Activated naive CD4-positive, alpha-beta T cell treated with anti-CD3 and anti-CD28 coated beads, Interleukin-2, amount 50 U/mL, for 72 hours (primary cell): Measurements from ENCODE around the gene EXOSC10. TPM values are rescaled to one million over a fixed set of nuclear protein-coding genes. Genes with fewer than 3 reads are reported as not detected.
"Not testable (repeated sequence)": the region's sequence is repeated elsewhere in the genome, so short reads cannot be mapped to it uniquely, and the experiment has no call there.

Experiments used
- ATAC-seq, 2 donors: fragments of 150-1000 bp; cut with Tn5 transposase; 2 replicates each; pipeline ENCODE4 v1.10.0; 2021; ENCODE audit warnings: mild to moderate bottlenecking in 2 of 2, moderate library complexity in 2 of 2
- DNase-seq, 2 donors: peaks; one replicate each; pipeline ENCODE4 v3.0.0; 2021 to 2022; ENCODE audit warnings: low spot score in 2 of 2
- H3K27ac Mint-ChIP-seq, 2 donors: one replicate each; pipeline ENCODE4 v1.8.0; 2022; ENCODE audit warnings: mild to moderate bottlenecking in 2 of 2, mixed read lengths in 2 of 2
- H3K36me3 Mint-ChIP-seq, 2 donors: one replicate each; pipeline ENCODE4 v1.8.0; 2022; ENCODE audit warnings: mixed read lengths in 2 of 2
- H3K9me3 Mint-ChIP-seq, 2 donors: one replicate each; pipeline ENCODE4 v1.8.0; 2022; ENCODE audit warnings: mixed read lengths in 2 of 2
- total RNA-seq, 2 donors: library from RNA; stranded (reverse); gene quantifications; one replicate each; pipeline ENCODE4 v1.2.3, GENCODE V29; 2022

The EXOSC10 gene
- total RNA-seq, 2 donors from 2014 or later = 81.1 to 83.3 TPM

DNA sequence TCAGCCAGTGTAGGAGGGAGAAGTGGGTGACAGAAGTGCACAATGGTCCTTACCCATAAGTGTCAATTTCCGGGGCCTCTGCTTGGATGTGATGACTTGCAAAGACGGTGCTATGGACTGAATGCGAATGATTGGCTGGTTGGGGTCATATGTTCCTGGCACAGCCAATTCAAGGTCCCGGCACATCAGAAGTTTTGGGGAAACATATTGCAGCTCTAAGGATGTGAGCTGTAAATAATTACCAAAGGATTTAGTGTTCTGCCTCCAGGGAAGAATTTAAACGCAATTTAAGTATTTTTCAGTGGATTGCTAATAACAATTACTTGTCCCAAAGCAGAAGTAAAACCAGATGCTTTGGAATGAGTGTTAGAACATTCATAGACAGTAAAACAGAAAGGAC is 26.9 kb upstream of the EXOSC10 start:
- no peaks in the 10 kb centered on the region for H3K9me3 Mint-ChIP-seq
- peak overlapping the region in 1 of 2 donors; percentile 17 for H3K27ac Mint-ChIP-seq
- no peak for ATAC-seq
- H3K36me3 Mint-ChIP-seq = peaks cover 0 to 39% of the 10 kb centered on the region in 2 donors
- DNase-seq = no peak

DNA sequence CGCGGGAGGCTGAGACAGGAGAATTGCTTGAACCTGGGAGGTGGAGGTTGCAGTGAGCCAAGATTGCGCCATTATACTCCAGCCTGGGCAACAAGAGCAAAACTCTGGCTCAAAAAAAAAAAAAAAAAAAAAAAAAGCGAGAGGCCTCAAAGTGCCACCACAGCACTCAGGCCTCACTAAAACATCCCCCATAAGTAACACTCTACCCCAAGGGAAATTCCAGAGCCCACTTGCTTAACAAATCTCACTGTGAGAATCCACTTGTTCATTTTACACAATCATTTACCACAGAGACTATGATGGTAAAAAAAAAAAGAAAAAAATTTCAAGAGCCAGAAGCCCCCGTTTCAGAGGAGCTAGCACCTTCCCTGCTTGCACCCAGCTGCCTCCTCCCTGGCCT is 26.3 kb upstream of the EXOSC10 start:
- H3K9me3 Mint-ChIP-seq = no peaks in the 10 kb centered on the region
- ATAC-seq (no peak), DNase-seq (no peak)
- H3K27ac Mint-ChIP-seq = peak overlapping the region in 1 of 2 donors; percentile 17
- peaks cover 0 to 37% of the 10 kb centered on the region in 2 donors for H3K36me3 Mint-ChIP-seq

DNA sequence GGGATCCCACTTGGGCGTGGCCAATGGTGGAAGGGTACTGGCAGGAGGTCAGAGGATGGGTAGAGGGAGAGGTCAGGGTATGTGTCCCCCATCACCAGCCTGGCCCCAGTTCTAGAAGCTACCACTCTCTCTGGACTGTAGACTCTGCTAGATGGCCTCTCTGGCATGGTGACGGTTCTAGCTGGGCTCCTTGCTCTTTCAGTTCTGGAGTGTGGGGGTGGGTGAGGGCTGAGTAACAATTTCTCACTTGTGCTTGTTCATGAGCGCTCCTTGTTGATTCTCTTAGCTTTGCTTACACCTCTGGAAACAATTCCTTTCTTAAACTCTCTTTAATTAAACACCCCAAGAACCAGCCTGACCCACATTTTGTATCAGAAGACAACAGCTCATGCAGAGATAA is 25.3 kb upstream of the EXOSC10 start:
- peak overlapping the region; percentile 39 to 52 for H3K27ac Mint-ChIP-seq
- ATAC-seq (no peak), DNase-seq (no peak)
- H3K36me3 Mint-ChIP-seq = peaks cover 0 to 30% of the 10 kb centered on the region in 2 donors
- H3K9me3 Mint-ChIP-seq = no peaks in the 10 kb centered on the region

DNA sequence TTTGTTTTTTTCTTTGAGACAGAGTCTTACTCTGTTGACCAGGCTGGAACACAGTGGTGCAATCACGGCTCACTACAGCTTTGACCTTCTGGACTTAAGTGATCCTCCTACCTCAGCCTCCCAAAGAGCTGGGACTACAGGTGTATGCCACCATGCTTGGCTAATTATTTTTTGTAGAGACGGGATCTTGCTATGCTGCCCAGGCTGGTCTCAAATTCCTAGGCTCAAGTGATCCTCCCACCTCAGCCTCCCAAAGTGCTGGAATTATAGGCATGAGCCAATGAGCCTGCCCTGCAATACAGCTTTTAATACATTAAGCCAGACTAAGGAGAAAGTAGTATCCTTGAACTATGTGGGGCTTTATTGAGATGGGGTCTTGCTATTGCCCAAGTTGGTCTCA is 16.6 kb upstream of the EXOSC10 start:
- no peak for ATAC-seq

DNA sequence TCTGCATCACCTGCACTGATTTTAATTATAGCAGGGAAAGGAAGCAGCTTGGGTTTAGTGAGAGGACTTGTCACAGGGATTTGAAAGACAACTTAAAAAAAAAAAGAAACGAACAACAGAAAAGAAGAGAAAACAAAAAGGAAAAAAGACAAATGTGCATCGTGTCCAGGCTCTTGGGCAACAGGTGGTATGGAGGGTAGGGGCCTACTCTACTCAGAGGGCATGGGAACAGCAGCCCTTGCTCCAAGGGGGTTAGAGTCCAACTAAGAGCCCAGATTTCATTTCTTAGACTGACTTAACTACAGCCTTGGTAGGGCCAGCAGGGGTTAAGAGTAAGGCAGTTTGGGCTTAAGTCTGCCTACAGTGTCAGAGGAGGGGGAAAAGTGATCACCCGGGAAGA is 15.3 kb upstream of the EXOSC10 start:
- peak overlapping the region; percentile 8 to 56 for H3K27ac Mint-ChIP-seq
- peaks cover 0 to 10% of the 10 kb centered on the region in 2 donors for H3K36me3 Mint-ChIP-seq
- no peak for ATAC-seq
- no peak for DNase-seq
- H3K9me3 Mint-ChIP-seq = no peaks in the 10 kb centered on the region

More for the DNA sequence above, 16.6 kb upstream of the EXOSC10 start:
- Mint-ChIP-seq H3K27ac (no peak overlapping the region), H3K9me3 (no peaks in the 10 kb centered on the region), H3K36me3 (peaks cover 0 to 10% of the 10 kb centered on the region in 2 donors)
- no peak for DNase-seq

DNA sequence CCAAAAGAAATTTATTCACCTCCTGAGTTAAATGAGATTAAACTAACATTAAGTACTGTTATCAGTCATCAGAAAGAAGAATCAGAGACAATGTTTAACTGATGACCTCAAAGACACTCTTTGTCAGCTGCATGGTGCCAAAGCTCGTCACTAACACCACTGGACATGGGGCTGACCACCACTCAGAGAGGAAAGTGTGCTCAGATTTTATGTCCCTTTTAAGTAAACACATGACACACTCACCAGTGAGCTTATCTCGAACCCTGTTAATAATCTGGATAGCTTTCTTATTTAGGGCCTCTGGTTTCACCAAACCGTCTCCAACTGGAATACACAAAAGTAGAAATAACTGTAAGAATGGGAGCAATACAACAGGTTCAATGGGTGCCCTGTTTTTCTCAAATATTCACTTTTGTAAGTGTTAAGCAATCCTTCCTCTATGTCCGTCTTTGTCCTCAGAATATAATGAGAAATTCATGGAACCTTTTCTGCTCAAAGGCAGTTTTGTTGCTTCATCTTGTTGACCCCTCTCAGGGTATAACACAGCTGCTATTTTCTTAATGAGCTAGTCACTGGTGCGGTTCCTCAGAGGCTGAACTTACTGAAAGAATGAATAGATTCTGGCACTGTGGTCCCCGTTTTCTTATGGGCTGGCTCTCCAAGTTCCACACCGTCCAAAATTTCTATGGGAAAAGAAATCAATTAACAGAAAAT is 9.5 kb upstream of the EXOSC10 start:
- H3K36me3 Mint-ChIP-seq = peaks cover 4% of the 10 kb centered on the region in 2 donors
- no peak for ATAC-seq
- no peaks in the 10 kb centered on the region for H3K9me3 Mint-ChIP-seq
- DNase-seq = no peak
- no peak overlapping the region for H3K27ac Mint-ChIP-seq

DNA sequence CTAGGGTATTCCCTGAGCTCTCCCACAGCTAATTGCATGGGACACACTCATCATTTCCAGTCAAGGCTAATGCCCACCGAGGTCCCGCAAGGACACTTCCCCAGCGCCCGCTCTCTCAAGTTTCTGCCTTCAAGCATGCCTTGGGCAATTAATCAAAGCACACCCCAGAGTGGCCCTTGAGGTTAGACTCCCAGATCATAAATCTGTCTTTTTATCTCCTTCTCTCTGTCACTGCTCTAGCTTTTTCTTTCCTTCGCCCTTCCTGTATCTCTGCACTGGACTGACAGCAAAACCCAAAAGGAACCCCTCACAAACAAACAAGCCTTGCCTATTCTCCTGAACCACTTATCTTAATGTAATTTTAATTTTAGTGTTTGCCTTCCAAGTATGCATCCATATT is 7.9 kb upstream of the EXOSC10 start:
- Mint-ChIP-seq H3K9me3 (no peaks in the 10 kb centered on the region), H3K36me3 (peaks cover 0 to 4% of the 10 kb centered on the region in 2 donors), H3K27ac (peak overlapping the region in 1 of 2 donors; percentile 3)
- ATAC-seq (no peak), DNase-seq (no peak)

DNA sequence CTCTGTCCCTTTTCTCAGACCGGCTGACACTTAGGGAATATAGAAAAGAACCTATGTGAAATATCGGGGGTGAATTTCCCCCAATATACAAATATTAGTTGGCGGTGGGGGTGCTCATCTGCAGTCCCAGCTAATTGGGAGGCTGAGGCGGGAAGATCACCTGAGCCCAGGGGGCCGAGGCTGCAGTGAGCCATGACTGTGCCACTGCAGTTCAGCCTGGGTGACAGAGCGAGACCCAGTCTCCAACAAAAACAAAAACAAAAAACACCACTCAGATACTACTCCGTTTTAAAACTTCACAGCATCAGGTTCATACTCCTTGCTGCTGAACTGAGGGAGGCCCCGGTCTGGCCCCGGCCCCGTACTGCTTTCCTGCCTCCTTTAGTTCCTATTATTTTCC is 5.9 kb upstream of the EXOSC10 start:
- H3K27ac Mint-ChIP-seq = peak overlapping the region in 1 of 2 donors; percentile 56
- ATAC-seq (no peak), DNase-seq (no peak)
- peaks cover 0 to 10% of the 10 kb centered on the region in 2 donors for H3K36me3 Mint-ChIP-seq
- H3K9me3 Mint-ChIP-seq = no peaks in the 10 kb centered on the region

DNA sequence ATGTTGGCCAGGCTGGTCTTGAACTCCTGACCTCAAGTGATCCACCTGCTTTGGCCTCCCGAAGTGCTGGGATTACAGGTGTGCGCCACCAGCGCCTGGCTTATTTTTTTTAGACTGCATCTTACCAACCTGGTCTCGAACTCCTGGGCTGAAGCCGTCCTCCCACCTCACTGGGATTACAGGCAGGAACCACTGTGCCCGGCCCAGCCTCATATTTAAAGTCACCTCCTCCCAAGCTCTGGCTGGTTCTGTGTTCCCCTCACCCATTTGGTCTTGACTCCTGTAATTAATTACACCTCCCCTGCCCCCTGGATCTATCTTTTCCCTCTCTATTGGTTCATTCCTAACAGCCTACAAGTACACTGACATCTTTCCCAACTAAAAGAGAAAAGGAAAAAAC is 1.7 kb upstream of the EXOSC10 start:
- H3K36me3 Mint-ChIP-seq = peaks cover 13 to 14% of the 10 kb centered on the region in 2 donors
- ATAC-seq (no peak), DNase-seq (no peak)
- H3K27ac Mint-ChIP-seq = peak overlapping the region; percentile 16 to 92
- H3K9me3 Mint-ChIP-seq = no peaks in the 10 kb centered on the region

DNA sequence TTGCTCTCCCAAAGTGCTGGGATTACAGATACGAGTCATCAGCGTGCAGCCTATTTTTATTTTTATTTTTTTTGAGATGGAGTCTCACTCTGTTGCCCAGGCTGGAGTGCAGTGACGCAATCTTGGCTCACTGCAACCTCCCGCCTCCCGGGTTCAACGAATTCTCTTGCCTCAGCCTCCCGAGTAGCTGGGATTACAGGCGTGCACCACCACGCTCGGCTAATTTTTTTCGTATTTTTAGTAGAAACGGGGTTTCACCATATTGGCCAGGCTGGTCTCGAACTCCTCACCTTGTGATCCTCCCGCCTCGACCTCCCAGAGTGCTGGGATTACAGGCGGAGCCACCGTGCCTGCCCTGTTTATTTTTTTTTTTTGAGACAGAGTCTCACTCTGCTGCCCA is 1.1 kb upstream of the EXOSC10 start:
- H3K36me3 Mint-ChIP-seq = peaks cover 14% of the 10 kb centered on the region in 2 donors
- H3K9me3 Mint-ChIP-seq, DNase-seq, ATAC-seq: not testable (repeated sequence)
- H3K27ac Mint-ChIP-seq = peak overlapping the region in 1 of 2 donors; percentile 16

DNA sequence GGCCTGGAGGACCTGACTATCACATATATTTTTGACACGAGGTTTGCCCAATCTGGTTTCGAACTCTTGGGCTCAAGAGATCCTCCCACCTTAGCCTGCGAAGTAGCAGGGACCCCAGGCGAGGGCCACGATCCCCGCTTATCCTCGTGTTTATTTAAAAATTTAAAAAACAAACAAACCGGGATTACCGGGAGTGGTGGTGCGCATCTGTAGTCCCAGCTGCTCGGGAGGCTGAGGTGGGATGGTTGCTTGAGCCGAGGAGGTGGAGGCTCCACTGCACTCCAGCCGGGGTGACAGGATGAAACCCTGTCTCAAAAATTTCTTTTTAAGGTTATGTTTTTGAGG is 452 bp upstream of the EXOSC10 start:
- no peak for ATAC-seq
- H3K36me3 Mint-ChIP-seq = peaks cover 14 to 20% of the 10 kb centered on the region in 2 donors
- H3K9me3 Mint-ChIP-seq = no peaks in the 10 kb centered on the region
- peak overlapping the region; percentile 86 to 94 for H3K27ac Mint-ChIP-seq
- no peak for DNase-seq

DNA sequence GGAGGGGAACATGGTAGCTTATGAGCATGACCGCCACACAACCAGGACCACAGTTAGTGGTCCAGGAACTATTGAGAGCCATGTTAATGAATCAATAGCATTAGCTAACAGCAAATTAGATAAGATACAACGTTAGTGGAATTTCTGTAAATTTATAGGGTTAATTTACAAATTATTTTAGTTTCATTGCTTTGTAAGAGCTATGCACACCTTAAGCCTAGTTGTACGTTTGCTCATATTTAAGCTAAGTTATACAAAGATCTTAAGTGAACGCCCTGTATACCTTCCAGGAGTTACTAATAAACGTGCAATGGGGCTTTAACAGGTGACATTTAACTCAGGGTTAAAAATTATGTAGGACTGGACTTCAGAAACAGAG is 749 bp downstream of the EXOSC10 start:
- peak overlapping the region; percentile 86 to 96 for H3K27ac Mint-ChIP-seq
- DNase-seq (no peak), ATAC-seq (no peak)
- peaks cover 14 to 20% of the 10 kb centered on the region in 2 donors for H3K36me3 Mint-ChIP-seq
- no peaks in the 10 kb centered on the region for H3K9me3 Mint-ChIP-seq

DNA sequence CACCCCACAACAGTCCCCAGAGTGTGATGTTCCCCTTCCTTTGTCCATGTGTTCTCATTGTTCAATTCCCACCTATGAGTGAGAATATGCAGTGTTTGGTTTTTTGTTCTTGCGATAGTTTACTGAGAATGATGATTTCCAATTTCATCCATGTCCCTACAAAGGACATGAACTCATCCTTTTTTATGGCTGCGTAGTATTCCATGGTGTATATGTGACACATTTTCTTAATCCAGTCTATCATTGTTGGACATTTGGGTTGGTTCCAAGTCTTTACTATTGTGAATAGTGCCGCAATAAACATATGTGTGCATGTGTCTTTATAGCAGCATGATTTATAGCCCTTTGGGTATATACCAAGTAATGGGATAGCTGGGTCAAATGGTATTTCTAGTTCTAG is 15.9 kb downstream of the EXOSC10 start:
- H3K36me3 Mint-ChIP-seq = peaks cover 16 to 22% of the 10 kb centered on the region in 2 donors
- not testable (repeated sequence) for DNase-seq, H3K9me3 Mint-ChIP-seq, ATAC-seq, H3K27ac Mint-ChIP-seq

DNA sequence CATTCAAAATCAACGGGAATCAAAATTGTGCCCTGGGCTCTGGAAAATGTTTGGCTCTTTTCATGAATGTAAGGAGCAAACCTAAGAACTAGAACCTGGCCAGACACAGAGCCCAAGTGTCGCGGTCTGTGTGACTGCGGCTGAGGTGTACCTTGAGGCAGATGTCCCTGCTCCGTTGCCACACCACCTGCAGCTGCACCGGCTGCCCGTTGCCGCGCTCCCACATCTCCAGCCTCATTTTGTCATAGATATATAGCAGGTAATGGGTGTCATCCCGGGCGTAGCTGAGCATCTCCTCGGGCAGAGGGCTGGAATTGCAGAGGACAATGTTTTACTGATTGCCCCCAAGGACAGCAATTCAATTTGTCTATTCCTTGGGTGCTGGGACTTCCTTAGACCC is 18.7 kb downstream of the EXOSC10 start:
- no peak overlapping the region for H3K27ac Mint-ChIP-seq
- peaks cover under 1 to 17% of the 10 kb centered on the region in 2 donors for H3K36me3 Mint-ChIP-seq

DNA sequence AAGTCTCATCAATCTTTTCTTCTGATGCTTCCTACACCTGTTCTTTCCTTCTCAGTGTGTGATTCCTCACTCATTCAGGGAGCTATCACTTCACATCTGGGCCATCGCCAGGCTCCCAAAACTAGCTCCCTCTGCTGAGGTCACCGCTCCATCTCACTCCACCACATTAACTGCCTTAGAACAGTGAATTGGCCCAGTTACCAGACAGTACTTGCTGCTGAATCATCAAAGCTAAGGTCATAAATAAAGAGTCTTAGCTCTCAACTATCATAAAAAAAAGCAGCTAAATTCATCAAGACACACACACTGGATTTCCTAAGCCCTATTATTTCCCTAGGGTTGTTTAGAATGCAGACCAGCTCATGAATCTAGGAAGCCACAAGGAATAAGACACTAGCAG is 21.0 kb downstream of the EXOSC10 start:
- Mint-ChIP-seq H3K9me3 (no peaks in the 10 kb centered on the region), H3K27ac (peak overlapping the region in 1 of 2 donors; percentile 54), H3K36me3 (peaks cover 0 to 17% of the 10 kb centered on the region in 2 donors)
- DNase-seq (no peak), ATAC-seq (no peak)

More for the DNA sequence above, 18.7 kb downstream of the EXOSC10 start:
- no peaks in the 10 kb centered on the region for H3K9me3 Mint-ChIP-seq
- no peak for ATAC-seq
- no peak for DNase-seq

DNA sequence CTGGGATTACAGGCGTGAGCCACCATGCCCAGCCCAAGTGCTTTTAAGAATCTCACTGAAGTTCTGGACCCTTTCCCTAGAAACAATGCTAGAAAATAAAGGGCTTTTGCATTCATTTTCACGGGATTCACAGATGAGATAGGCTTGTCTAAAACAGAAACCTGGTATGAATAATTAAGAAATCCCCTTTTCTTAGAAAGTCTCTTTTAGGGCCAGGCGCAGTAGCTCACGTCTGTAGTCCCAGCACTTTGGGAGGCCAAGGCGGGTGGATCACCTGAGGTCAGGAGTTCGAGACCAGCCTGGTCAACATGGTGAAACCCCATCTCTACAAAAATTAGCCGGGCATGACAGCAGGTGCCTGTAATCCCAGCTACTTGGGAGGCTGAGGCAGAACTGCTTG is 26.3 kb downstream of the EXOSC10 start:
- ATAC-seq = peak; percentile 34 to 64
- H3K27ac Mint-ChIP-seq = peak overlapping the region in 1 of 2 donors; percentile 41
- not testable (repeated sequence) for DNase-seq, H3K9me3 Mint-ChIP-seq
- peaks cover 11 to 29% of the 10 kb centered on the region in 2 donors for H3K36me3 Mint-ChIP-seq

DNA sequence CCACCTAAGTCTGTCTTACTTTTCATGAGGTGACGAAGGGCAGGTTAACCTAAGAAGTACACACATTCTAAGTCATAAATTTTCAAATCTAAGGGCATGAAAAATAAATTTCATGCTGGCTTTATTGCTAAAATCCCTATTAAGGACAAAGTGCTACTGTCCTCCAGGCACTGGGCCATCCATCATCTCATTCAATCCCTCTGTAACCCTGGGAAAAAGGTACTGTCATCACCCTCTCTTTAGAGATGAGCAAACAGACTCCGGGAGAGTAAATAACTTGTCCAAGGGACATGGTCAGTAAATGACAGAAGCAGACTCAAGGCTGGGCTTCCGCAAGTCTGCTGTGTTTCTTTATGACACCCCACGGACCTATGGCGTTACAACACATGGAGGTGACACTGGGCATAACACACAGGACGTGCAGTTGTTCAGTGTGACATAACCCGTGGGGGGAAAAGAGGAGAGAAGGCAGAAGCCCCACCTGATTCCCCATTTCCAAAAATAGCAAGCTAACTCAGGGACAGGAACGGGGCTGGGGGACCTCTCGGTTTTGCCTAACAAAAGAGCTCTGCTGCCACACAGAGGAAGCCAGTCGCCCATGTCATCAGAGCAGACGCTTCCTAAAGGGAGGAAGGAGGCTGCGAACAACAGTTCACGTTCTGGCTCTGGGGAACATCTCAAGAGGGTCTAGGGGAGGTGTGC is 27.3 kb downstream of the EXOSC10 start:
- DNase-seq (peak in 1 of 2 donors; percentile 21), ATAC-seq (no peak)
- H3K27ac Mint-ChIP-seq = peak overlapping the region in 1 of 2 donors; percentile 94
- H3K9me3 Mint-ChIP-seq = no peaks in the 10 kb centered on the region
- peaks cover 11 to 30% of the 10 kb centered on the region in 2 donors for H3K36me3 Mint-ChIP-seq
